Activated T-helper 17 cell treated with anti-CD3 and anti-CD28 coated beads, Interleukin-2, amount 50 U/mL, for 72 hours (primary cell): Measurements from ENCODE around the gene PPFIBP1. TPM values are rescaled to one million over a fixed set of nuclear protein-coding genes. Genes with fewer than 3 reads are reported as not detected.
A peak's percentile ranks its signal among the peaks of the same experiment; 100 is the strongest.

Source experiments
- ATAC-seq: fragments of 150-1000 bp; cut with Tn5 transposase; replicated peaks from 2 replicates; pipeline ENCODE4 v1.10.0; 2021; ENCODE audit warnings: mild to moderate bottlenecking, moderate library complexity
- H3K27ac Mint-ChIP-seq: one replicate; pipeline ENCODE4 v1.8.0; 2022; ENCODE audit warnings: mixed read lengths
- H3K27me3 Mint-ChIP-seq: one replicate; pipeline ENCODE4 v1.8.0; 2022; ENCODE audit warnings: mixed read lengths
- H3K36me3 Mint-ChIP-seq: one replicate; pipeline ENCODE4 v1.8.0; 2022; ENCODE audit warnings: low read depth, mild to moderate bottlenecking, mixed read lengths
- H3K4me1 Mint-ChIP-seq: one replicate; pipeline ENCODE4 v1.8.0; 2022; ENCODE audit warnings: mixed read lengths
- H3K4me3 Mint-ChIP-seq: one replicate; pipeline ENCODE4 v1.8.0; 2022; ENCODE audit warnings: mild to moderate bottlenecking, mixed read lengths
- H3K9me3 Mint-ChIP-seq: one replicate; pipeline ENCODE4 v1.8.0; 2022; ENCODE audit warnings: mixed read lengths
- total RNA-seq, 2 donors: library from RNA; stranded (reverse); gene quantifications; one replicate each; pipeline ENCODE4 v1.2.3, GENCODE V29; 2022

PPFIBP1 gene
- 10 to 100 TPM; 13.8 to 21.8 TPM for total RNA-seq

GRCh38 chr12:27523642-27524493 is at the start of gene PPFIBP1:
Gene PPFIBP1, plus strand, starts transcription at chr12:27524206. Its CDS starts 109,191 bp downstream, at chr12:27633397.
- peaks cover 19% of the 10 kb centered on the region for H3K4me1 Mint-ChIP-seq
- peak within 1 kb of the TSS; percentile 92 for H3K4me3 Mint-ChIP-seq
- no peaks in the 10 kb centered on the region for H3K9me3 Mint-ChIP-seq
- ATAC-seq, result peak; percentile 98
- H3K27ac Mint-ChIP-seq, result peak within 1 kb of the TSS; percentile 85
- H3K36me3 Mint-ChIP-seq, result no peaks in the 10 kb centered on the region
- H3K27me3 Mint-ChIP-seq, result peaks cover 8% of the 10 kb centered on the region

GRCh38 chr12:27474344-27474743 is 49.7 kb upstream of the PPFIBP1 start:
- no peaks in the 10 kb centered on the region for H3K27me3 Mint-ChIP-seq
- H3K9me3 Mint-ChIP-seq, result peaks cover 24% of the 10 kb centered on the region
- no peaks in the 10 kb centered on the region for H3K36me3 Mint-ChIP-seq
- no peaks in the 10 kb centered on the region for H3K4me1 Mint-ChIP-seq
- no peak overlapping the region for H3K4me3 Mint-ChIP-seq
- ATAC-seq, result no peak
- no peak overlapping the region for H3K27ac Mint-ChIP-seq

- Mint-ChIP-seq H3K4me3 (no peak overlapping the region), H3K36me3 (no peaks in the 10 kb centered on the region), H3K4me1 (no peaks in the 10 kb centered on the region), H3K9me3 (peaks cover 33% of the 10 kb centered on the region), H3K27me3 (no peaks in the 10 kb centered on the region), H3K27ac (no peak overlapping the region)
- ATAC-seq, result no peak
These were observed 47.0 kb upstream of the PPFIBP1 start for GRCh38 chr12:27477049-27477448.

- no peak for ATAC-seq
- Mint-ChIP-seq H3K4me1 (no peaks in the 10 kb centered on the region), H3K36me3 (no peaks in the 10 kb centered on the region), H3K27me3 (no peaks in the 10 kb centered on the region), H3K4me3 (no peak overlapping the region), H3K9me3 (peaks cover 33% of the 10 kb centered on the region), H3K27ac (no peak overlapping the region)
These were observed 45.1 kb upstream of the PPFIBP1 start for GRCh38 chr12:27478949-27479348.

GRCh38 chr12:27480016-27480415 is 44.0 kb upstream of the PPFIBP1 start:
- no peaks in the 10 kb centered on the region for H3K36me3 Mint-ChIP-seq
- H3K27ac Mint-ChIP-seq, result no peak overlapping the region
- H3K4me1 Mint-ChIP-seq, result no peaks in the 10 kb centered on the region
- no peak overlapping the region for H3K4me3 Mint-ChIP-seq
- no peak for ATAC-seq
- H3K27me3 Mint-ChIP-seq, result no peaks in the 10 kb centered on the region
- peaks cover 33% of the 10 kb centered on the region for H3K9me3 Mint-ChIP-seq

- Mint-ChIP-seq H3K36me3 (no peaks in the 10 kb centered on the region), H3K27ac (no peak overlapping the region), H3K4me1 (no peaks in the 10 kb centered on the region), H3K27me3 (peaks cover 11% of the 10 kb centered on the region), H3K4me3 (no peak overlapping the region), H3K9me3 (no peaks in the 10 kb centered on the region)
- no peak for ATAC-seq
These were observed 37.0 kb upstream of the PPFIBP1 start for GRCh38 chr12:27486961-27487360.

- H3K36me3 Mint-ChIP-seq, result no peaks in the 10 kb centered on the region
- no peaks in the 10 kb centered on the region for H3K9me3 Mint-ChIP-seq
- no peaks in the 10 kb centered on the region for H3K4me1 Mint-ChIP-seq
- no peak overlapping the region for H3K4me3 Mint-ChIP-seq
- no peak overlapping the region for H3K27ac Mint-ChIP-seq
- peaks cover 19% of the 10 kb centered on the region for H3K27me3 Mint-ChIP-seq
- no peak for ATAC-seq
These were observed 35.5 kb upstream of the PPFIBP1 start for GRCh38 chr12:27488479-27488878.

GRCh38 chr12:27491226-27491625 is 32.8 kb upstream of the PPFIBP1 start:
- no peaks in the 10 kb centered on the region for H3K36me3 Mint-ChIP-seq
- no peak overlapping the region for H3K27ac Mint-ChIP-seq
- ATAC-seq, result no peak
- no peaks in the 10 kb centered on the region for H3K9me3 Mint-ChIP-seq
- no peaks in the 10 kb centered on the region for H3K4me1 Mint-ChIP-seq
- peaks cover 23% of the 10 kb centered on the region for H3K27me3 Mint-ChIP-seq
- no peak overlapping the region for H3K4me3 Mint-ChIP-seq

GRCh38 chr12:27493260-27493940 is 30.6 kb upstream of the PPFIBP1 start:
- Mint-ChIP-seq H3K9me3 (no peaks in the 10 kb centered on the region), H3K27me3 (peaks cover 28% of the 10 kb centered on the region), H3K27ac (no peak overlapping the region), H3K4me3 (no peak overlapping the region), H3K36me3 (no peaks in the 10 kb centered on the region), H3K4me1 (peaks cover 8% of the 10 kb centered on the region)
- no peak for ATAC-seq

GRCh38 chr12:27497446-27497845 is 26.6 kb upstream of the PPFIBP1 start:
- Mint-ChIP-seq H3K36me3 (no peaks in the 10 kb centered on the region), H3K9me3 (no peaks in the 10 kb centered on the region), H3K27me3 (peaks cover 20% of the 10 kb centered on the region)

GRCh38 chr12:27498149-27498548 is 25.9 kb upstream of the PPFIBP1 start:
- H3K27me3 Mint-ChIP-seq, result peaks cover 19% of the 10 kb centered on the region

More at GRCh38 chr12:27497446-27497845, 26.6 kb upstream of the PPFIBP1 start:
- Mint-ChIP-seq H3K4me3 (no peak overlapping the region), H3K27ac (no peak overlapping the region), H3K4me1 (peaks cover 9% of the 10 kb centered on the region)
- ATAC-seq, result no peak

GRCh38 chr12:27498761-27499160 is 25.2 kb upstream of the PPFIBP1 start:
- Mint-ChIP-seq H3K27me3 (peaks cover 19% of the 10 kb centered on the region), H3K9me3 (no peaks in the 10 kb centered on the region), H3K36me3 (no peaks in the 10 kb centered on the region), H3K4me1 (peaks cover 9% of the 10 kb centered on the region), H3K27ac (no peak overlapping the region), H3K4me3 (peak overlapping the region; percentile 36)
- no peak for ATAC-seq

More at GRCh38 chr12:27498149-27498548, 25.9 kb upstream of the PPFIBP1 start:
- peak overlapping the region; percentile 36 for H3K4me3 Mint-ChIP-seq
- H3K4me1 Mint-ChIP-seq, result peaks cover 9% of the 10 kb centered on the region
- H3K27ac Mint-ChIP-seq, result peak overlapping the region; percentile 38
- H3K36me3 Mint-ChIP-seq, result no peaks in the 10 kb centered on the region
- peak; percentile 90 for ATAC-seq
- H3K9me3 Mint-ChIP-seq, result no peaks in the 10 kb centered on the region

GRCh38 chr12:27499377-27499776 is 24.6 kb upstream of the PPFIBP1 start:
- Mint-ChIP-seq H3K27ac (no peak overlapping the region), H3K4me1 (peaks cover 9% of the 10 kb centered on the region), H3K27me3 (peaks cover 25% of the 10 kb centered on the region), H3K4me3 (no peak overlapping the region), H3K36me3 (no peaks in the 10 kb centered on the region), H3K9me3 (no peaks in the 10 kb centered on the region)
- no peak for ATAC-seq

- H3K27me3 Mint-ChIP-seq, result peaks cover 26% of the 10 kb centered on the region
These were observed 23.5 kb upstream of the PPFIBP1 start for GRCh38 chr12:27500546-27500945.

GRCh38 chr12:27502021-27502435 is 22.0 kb upstream of the PPFIBP1 start:
- H3K27ac Mint-ChIP-seq, result no peak overlapping the region
- peak overlapping the region; percentile 16 for H3K4me3 Mint-ChIP-seq
- peaks cover 32% of the 10 kb centered on the region for H3K27me3 Mint-ChIP-seq
- peaks cover 9% of the 10 kb centered on the region for H3K4me1 Mint-ChIP-seq
- H3K36me3 Mint-ChIP-seq, result no peaks in the 10 kb centered on the region
- H3K9me3 Mint-ChIP-seq, result no peaks in the 10 kb centered on the region
- peak; percentile 52 for ATAC-seq

More at GRCh38 chr12:27500546-27500945, 23.5 kb upstream of the PPFIBP1 start:
- Mint-ChIP-seq H3K27ac (no peak overlapping the region), H3K36me3 (no peaks in the 10 kb centered on the region), H3K9me3 (no peaks in the 10 kb centered on the region), H3K4me3 (no peak overlapping the region), H3K4me1 (peaks cover 9% of the 10 kb centered on the region)
- no peak for ATAC-seq
